ENCODE measurements around the gene CCNT1.

Gene CCNT1

GRCh38 chr12:48690990-48691389 is 25.5 kb downstream of the CCNT1 start:
- TF ChIP-seq EZH2phosphoT487 (IDR thresholded peaks at IDR 0.05; ENCODE audit: low read depth) = no peak
- TF ChIP-seq, protein P1, sequence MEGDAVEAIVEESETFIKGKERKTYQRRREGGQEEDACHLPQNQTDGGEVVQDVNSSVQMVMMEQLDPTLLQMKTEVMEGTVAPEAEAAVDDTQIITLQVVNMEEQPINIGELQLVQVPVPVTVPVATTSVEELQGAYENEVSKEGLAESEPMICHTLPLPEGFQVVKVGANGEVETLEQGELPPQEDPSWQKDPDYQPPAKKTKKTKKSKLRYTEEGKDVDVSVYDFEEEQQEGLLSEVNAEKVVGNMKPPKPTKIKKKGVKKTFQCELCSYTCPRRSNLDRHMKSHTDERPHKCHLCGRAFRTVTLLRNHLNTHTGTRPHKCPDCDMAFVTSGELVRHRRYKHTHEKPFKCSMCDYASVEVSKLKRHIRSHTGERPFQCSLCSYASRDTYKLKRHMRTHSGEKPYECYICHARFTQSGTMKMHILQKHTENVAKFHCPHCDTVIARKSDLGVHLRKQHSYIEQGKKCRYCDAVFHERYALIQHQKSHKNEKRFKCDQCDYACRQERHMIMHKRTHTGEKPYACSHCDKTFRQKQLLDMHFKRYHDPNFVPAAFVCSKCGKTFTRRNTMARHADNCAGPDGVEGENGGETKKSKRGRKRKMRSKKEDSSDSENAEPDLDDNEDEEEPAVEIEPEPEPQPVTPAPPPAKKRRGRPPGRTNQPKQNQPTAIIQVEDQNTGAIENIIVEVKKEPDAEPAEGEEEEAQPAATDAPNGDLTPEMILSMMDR (IDR thresholded peaks at IDR 0.05; ENCODE audit: low read depth, low read length) = no peak
- H4K20me1 ChIP-seq (ENCODE audit: insufficient read depth, low read length) = no peaks in the 10 kb centered on the region
- peaks cover 34% of the 10 kb centered on the region for H3K79me2 ChIP-seq (ENCODE audit: low read length)
- H3K27ac ChIP-seq (ENCODE audit: low read length) = no peak overlapping the region
- no peak overlapping the region for H3K4me2 ChIP-seq (ENCODE audit: low read length)
- no peak overlapping the region for H3K9ac ChIP-seq (ENCODE audit: low read length)
- H2AFZ ChIP-seq (ENCODE audit: low read depth, low read length) = no peak overlapping the region
- H3K4me1 ChIP-seq (ENCODE audit: low read length) = no peaks in the 10 kb centered on the region
- H3K36me3 ChIP-seq (replicated peaks; ENCODE audit: low read depth, low read length) = peaks cover 46% of the 10 kb centered on the region
- no peaks in the 10 kb centered on the region for H3K27me3 ChIP-seq (ENCODE audit: low read depth, low read length)
- no peak overlapping the region for H3K4me3 ChIP-seq (ENCODE audit: low read length)
- H3K9me3 ChIP-seq (ENCODE audit: insufficient read depth, low read length) = no peaks in the 10 kb centered on the region

DNA sequence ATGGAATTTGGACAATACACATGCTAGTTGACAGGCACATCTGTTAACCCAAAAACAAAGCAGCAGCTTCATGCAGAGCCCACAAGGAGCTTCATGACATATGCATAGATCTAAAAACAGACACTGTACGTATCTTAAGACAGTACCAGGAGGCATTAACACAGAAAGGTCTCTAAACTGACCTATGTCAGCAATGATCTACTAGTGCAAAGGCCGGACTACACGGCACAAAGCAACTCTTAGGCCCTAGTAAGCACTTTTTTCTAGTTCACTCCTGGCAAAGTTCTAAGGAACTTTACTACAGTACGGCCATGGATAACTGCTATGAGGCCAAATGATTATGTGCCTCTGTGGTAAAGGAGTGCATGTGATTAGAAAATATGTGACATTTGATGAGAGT is 26.1 kb downstream of the CCNT1 start:
- H3K9ac ChIP-seq (ENCODE audit: low read length) = no peak overlapping the region
- H3K27me3 ChIP-seq (ENCODE audit: low read depth, low read length) = no peaks in the 10 kb centered on the region
- peaks cover 31% of the 10 kb centered on the region for H3K79me2 ChIP-seq (ENCODE audit: low read length)
- TF ChIP-seq EZH2phosphoT487 (IDR thresholded peaks at IDR 0.05; ENCODE audit: low read depth) = no peak
- TF ChIP-seq, protein P1 (IDR thresholded peaks at IDR 0.05; ENCODE audit: low read depth, low read length) = no peak
- peaks cover 41% of the 10 kb centered on the region for H3K36me3 ChIP-seq (replicated peaks; ENCODE audit: low read depth, low read length)
- H3K4me3 ChIP-seq (ENCODE audit: low read length) = no peak overlapping the region
- H2AFZ ChIP-seq (ENCODE audit: low read depth, low read length) = no peak overlapping the region
- H3K4me2 ChIP-seq (ENCODE audit: low read length) = no peak overlapping the region
- no peaks in the 10 kb centered on the region for H4K20me1 ChIP-seq (ENCODE audit: insufficient read depth, low read length)
- H3K27ac ChIP-seq (ENCODE audit: low read length) = no peak overlapping the region
- H3K9me3 ChIP-seq (ENCODE audit: insufficient read depth, low read length) = no peaks in the 10 kb centered on the region
- no peaks in the 10 kb centered on the region for H3K4me1 ChIP-seq (ENCODE audit: low read length)

GRCh38 chr12:48688836-48689235 is 27.7 kb downstream of the CCNT1 start:
- Histone ChIP-seq H3K4me2 (ENCODE audit: low read length) (no peak overlapping the region), H2AFZ (ENCODE audit: low read depth, low read length) (no peak overlapping the region), H3K9ac (ENCODE audit: low read length) (no peak overlapping the region), H3K4me3 (ENCODE audit: low read length) (no peak overlapping the region), H3K9me3 (ENCODE audit: insufficient read depth, low read length) (no peaks in the 10 kb centered on the region), H3K79me2 (ENCODE audit: low read length) (peaks cover 31% of the 10 kb centered on the region), H3K4me1 (ENCODE audit: low read length) (no peaks in the 10 kb centered on the region), H3K36me3 (replicated peaks; ENCODE audit: low read depth, low read length) (peaks cover 28% of the 10 kb centered on the region), H3K27me3 (ENCODE audit: low read depth, low read length) (no peaks in the 10 kb centered on the region), H3K27ac (ENCODE audit: low read length) (no peak overlapping the region), H4K20me1 (ENCODE audit: insufficient read depth, low read length) (no peaks in the 10 kb centered on the region)
- TF ChIP-seq, protein P1 (IDR thresholded peaks at IDR 0.05; ENCODE audit: low read depth, low read length) = no peak
- TF ChIP-seq EZH2phosphoT487 (IDR thresholded peaks at IDR 0.05; ENCODE audit: low read depth) = no peak

GRCh38 chr12:48687592-48687991 is 28.9 kb downstream of the CCNT1 start:
- Histone ChIP-seq H3K27ac (ENCODE audit: low read length) (no peak overlapping the region), H3K4me2 (ENCODE audit: low read length) (no peak overlapping the region), H3K79me2 (ENCODE audit: low read length) (peaks cover 23% of the 10 kb centered on the region), H2AFZ (ENCODE audit: low read depth, low read length) (no peak overlapping the region), H3K9me3 (ENCODE audit: insufficient read depth, low read length) (no peaks in the 10 kb centered on the region), H3K4me1 (ENCODE audit: low read length) (0 out of 2 replicates have a peak, but pooled peaks cover 3% of the 10 kb centered on the region), H4K20me1 (ENCODE audit: insufficient read depth, low read length) (no peaks in the 10 kb centered on the region), H3K4me3 (ENCODE audit: low read length) (no peak overlapping the region), H3K36me3 (replicated peaks; ENCODE audit: low read depth, low read length) (peaks cover 16% of the 10 kb centered on the region), H3K9ac (ENCODE audit: low read length) (no peak overlapping the region), H3K27me3 (ENCODE audit: low read depth, low read length) (no peaks in the 10 kb centered on the region)
- TF ChIP-seq, protein P1 (IDR thresholded peaks at IDR 0.05; ENCODE audit: low read depth, low read length) = no peak
- no peak for TF ChIP-seq EZH2phosphoT487 (IDR thresholded peaks at IDR 0.05; ENCODE audit: low read depth)

All from OCI-LY3 (cell line).